ENCODE data around the gene GLIS2. TPM values are rescaled to one million over a fixed set of nuclear protein-coding genes. Genes with fewer than 3 reads are reported as not detected.

The GLIS2 gene
- total RNA-seq, 1 donor from 2014 or later = 23.2 TPM

DNA sequence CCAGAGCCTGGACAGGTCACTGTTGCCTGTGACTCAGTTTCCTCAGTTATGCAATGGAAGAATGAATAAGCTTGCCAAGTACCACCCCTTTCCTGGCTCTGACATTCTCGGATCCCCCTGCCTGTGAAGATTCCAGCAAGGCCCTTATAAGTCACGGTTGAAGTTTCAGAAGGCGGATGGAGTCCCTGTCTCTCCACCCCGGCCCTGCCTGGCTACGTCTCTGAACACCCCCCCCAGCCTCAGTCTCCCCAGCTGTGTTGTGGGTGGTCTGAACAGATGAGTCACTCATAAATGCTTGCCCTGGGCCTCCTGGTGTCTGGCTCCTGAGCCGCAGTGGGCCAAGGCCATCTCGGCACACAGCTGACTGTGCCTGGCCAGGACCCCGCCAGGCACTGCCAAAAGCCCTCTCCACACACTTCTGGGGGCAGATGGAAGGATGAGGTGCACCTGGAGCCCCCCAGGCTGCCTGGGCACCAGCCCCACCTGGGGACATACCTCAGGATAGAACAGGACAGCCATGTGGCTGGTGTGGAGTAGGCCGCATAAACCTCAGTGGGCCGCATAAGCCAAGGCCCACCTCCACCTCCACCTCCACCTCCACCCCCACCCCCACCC is 71.2 kb downstream of the GLIS2 start:
- Mint-ChIP-seq H3K4me1 (ENCODE audit: low read depth) (peaks cover 10% of the 10 kb centered on the region), H3K4me3 (ENCODE audit: low read depth) (no peak overlapping the region), H3K27ac (no peak overlapping the region), H3K27me3 (no peaks in the 10 kb centered on the region), H3K36me3 (ENCODE audit: insufficient read depth) (no peaks in the 10 kb centered on the region), H3K9me3 (ENCODE audit: low read depth) (no peaks in the 10 kb centered on the region)
- DNase-seq (ENCODE audit: low spot score, unreplicated experiment) = no peak
- TF ChIP-seq, protein P1, sequence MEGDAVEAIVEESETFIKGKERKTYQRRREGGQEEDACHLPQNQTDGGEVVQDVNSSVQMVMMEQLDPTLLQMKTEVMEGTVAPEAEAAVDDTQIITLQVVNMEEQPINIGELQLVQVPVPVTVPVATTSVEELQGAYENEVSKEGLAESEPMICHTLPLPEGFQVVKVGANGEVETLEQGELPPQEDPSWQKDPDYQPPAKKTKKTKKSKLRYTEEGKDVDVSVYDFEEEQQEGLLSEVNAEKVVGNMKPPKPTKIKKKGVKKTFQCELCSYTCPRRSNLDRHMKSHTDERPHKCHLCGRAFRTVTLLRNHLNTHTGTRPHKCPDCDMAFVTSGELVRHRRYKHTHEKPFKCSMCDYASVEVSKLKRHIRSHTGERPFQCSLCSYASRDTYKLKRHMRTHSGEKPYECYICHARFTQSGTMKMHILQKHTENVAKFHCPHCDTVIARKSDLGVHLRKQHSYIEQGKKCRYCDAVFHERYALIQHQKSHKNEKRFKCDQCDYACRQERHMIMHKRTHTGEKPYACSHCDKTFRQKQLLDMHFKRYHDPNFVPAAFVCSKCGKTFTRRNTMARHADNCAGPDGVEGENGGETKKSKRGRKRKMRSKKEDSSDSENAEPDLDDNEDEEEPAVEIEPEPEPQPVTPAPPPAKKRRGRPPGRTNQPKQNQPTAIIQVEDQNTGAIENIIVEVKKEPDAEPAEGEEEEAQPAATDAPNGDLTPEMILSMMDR (IDR thresholded peaks at IDR 0.05; ENCODE audit: unreplicated experiment) = no peak

DNA sequence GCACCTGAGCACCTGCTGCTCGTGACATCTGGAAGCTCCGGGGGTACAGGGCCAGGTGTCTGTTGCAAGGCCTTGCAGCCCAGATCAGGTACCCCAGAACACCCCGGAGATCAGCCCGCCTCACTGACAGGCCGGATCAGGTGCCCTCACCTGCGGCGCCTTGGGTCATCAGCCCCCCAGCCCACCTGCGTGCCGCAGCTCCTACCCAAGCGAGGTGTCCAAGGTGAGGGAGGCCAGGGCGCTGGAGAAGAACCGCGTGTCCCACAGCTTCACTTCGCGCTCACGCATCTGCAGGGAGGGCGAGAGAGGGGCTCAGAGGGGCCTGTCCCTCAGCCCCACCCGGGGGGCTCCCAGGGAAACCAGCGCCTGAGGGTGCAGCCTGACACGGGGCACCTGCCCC is 71.9 kb downstream of the GLIS2 start:
- no peaks in the 10 kb centered on the region for H3K9me3 Mint-ChIP-seq (ENCODE audit: low read depth)
- no peak overlapping the region for H3K27ac Mint-ChIP-seq
- no peak for DNase-seq (ENCODE audit: low spot score, unreplicated experiment)
- H3K27me3 Mint-ChIP-seq = no peaks in the 10 kb centered on the region
- peaks cover 10% of the 10 kb centered on the region for H3K4me1 Mint-ChIP-seq (ENCODE audit: low read depth)
- no peaks in the 10 kb centered on the region for H3K36me3 Mint-ChIP-seq (ENCODE audit: insufficient read depth)
- TF ChIP-seq, protein P1 (IDR thresholded peaks at IDR 0.05; ENCODE audit: unreplicated experiment) = no peak
- H3K4me3 Mint-ChIP-seq (ENCODE audit: low read depth) = no peak overlapping the region

DNA sequence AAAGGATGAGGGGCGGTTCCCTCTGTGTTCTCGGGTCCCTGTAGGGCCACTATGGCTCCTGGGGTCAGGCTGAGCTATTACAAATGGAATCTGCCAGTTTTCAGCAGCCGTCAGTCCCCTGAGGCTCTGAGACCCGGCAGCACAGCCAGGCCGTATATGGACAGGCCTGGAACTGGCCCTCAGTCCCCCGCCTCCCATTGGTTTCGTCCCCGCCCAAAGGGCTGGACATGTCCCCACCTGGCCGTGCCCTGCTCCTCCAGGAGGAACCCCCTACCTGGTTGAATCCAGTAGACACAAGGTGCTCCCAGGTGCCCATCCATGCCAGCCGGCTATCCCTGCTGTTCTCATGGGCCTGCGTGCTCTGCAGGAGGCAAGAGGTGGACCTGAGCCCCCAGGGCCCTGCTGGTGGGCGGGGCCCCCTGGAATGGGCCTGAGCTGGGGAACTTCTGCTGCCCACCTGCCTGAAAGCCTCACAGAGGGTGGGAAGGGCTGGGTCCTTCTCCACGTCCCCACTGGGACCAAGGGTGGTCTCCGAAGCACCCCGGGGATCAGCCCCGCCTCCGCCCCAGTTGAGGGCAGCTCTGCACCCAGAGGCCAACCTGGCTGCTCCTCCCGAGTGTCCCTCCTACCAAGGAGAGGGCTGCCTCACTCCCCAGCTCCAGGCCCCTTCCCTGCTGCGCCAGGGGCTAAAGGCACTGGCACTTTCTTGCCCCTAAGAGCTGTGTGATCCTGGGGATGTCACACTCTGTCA is 72.6 kb downstream of the GLIS2 start:
- no peak overlapping the region for H3K27ac Mint-ChIP-seq
- TF ChIP-seq, protein P1 (IDR thresholded peaks at IDR 0.05; ENCODE audit: unreplicated experiment) = no peak
- H3K9me3 Mint-ChIP-seq (ENCODE audit: low read depth) = no peaks in the 10 kb centered on the region
- peaks cover 10% of the 10 kb centered on the region for H3K4me1 Mint-ChIP-seq (ENCODE audit: low read depth)
- no peak overlapping the region for H3K4me3 Mint-ChIP-seq (ENCODE audit: low read depth)
- H3K36me3 Mint-ChIP-seq (ENCODE audit: insufficient read depth) = no peaks in the 10 kb centered on the region
- no peak for DNase-seq (ENCODE audit: low spot score, unreplicated experiment)
- no peaks in the 10 kb centered on the region for H3K27me3 Mint-ChIP-seq

Other genes starting within 250 kb of the GLIS2 start
- gene ADCY9, start 199.6 kb upstream of the GLIS2 start, total RNA-seq = 4.9 and 6.9 TPM in 2 replicates
- gene SRL, start 74.0 kb upstream of the GLIS2 start, total RNA-seq = 0.09 TPM in 1 of 2 replicates, not detected in the other
- 22.9 and 29.0 TPM in 2 replicates for gene TFAP4, start 43.0 kb upstream of the GLIS2 start, total RNA-seq
- gene PAM16, start 35.3 kb downstream of the GLIS2 start, total RNA-seq = 33.5 and 36.7 TPM in 2 replicates
- gene VASN, start 55.8 kb downstream of the GLIS2 start, total RNA-seq = 3.8 and 4.0 TPM in 2 replicates
- 25.7 and 35.2 TPM in 2 replicates for gene CORO7, start 100.5 kb downstream of the GLIS2 start, total RNA-seq
- gene DNAJA3, start 109.8 kb downstream of the GLIS2 start, total RNA-seq = 38.8 and 42.3 TPM in 2 replicates
- gene NMRAL1, start 158.6 kb downstream of the GLIS2 start, total RNA-seq = 47.1 and 48.7 TPM in 2 replicates
- 28.5 and 30.1 TPM in 2 replicates for gene HMOX2, start 160.3 kb downstream of the GLIS2 start, total RNA-seq
- gene CDIP1, start 222.7 kb downstream of the GLIS2 start, total RNA-seq = 30.2 and 31.8 TPM in 2 replicates
- 1.2 and 1.7 TPM in 2 replicates for gene C16orf96, start 240.3 kb downstream of the GLIS2 start, total RNA-seq

Measured in progenitor cell of endocrine pancreas (in vitro differentiated cells).